Activated CD8-positive, alpha-beta memory T cell treated with anti-CD3 and anti-CD28 coated beads, Interleukin-2, amount 10 ng/mL, durations not matched to agents 7 days and 5 days (primary cell): ENCODE results near the gene CELA1. TPM values are rescaled to one million over a fixed set of nuclear protein-coding genes. Genes with fewer than 3 reads are reported as not detected.
A peak's percentile ranks its signal among the peaks of the same experiment; 100 is the strongest.

Experiments
- ATAC-seq: fragments of 150-1000 bp; cut with Tn5 transposase; one replicate; pipeline ENCODE4 v1.10.0; 2021; ENCODE audit warnings: moderate library complexity
- CTCF ChIA-PET: fragments of 350-600 bp; sonication (Branson Sonifier 250); formaldehyde crosslinking; loops from one replicate; lab custom pipeline; 2021; ENCODE audit warnings: antibody characterized with exemption; lab: Charles Lee
- DNase-seq: peaks from one replicate; pipeline ENCODE4 v3.0.0-alpha.2; 2020
- H3K27ac Mint-ChIP-seq: one replicate; pipeline ENCODE4 v1.8.0; 2021; ENCODE audit warnings: mild to moderate bottlenecking, mixed read lengths
- H3K27me3 Mint-ChIP-seq: one replicate; pipeline ENCODE4 v1.8.0; 2021; ENCODE audit warnings: mixed read lengths
- H3K36me3 Mint-ChIP-seq: one replicate; pipeline ENCODE4 v1.8.0; 2021; ENCODE audit warnings: mild to moderate bottlenecking, mixed read lengths
- H3K4me1 Mint-ChIP-seq: one replicate; pipeline ENCODE4 v1.8.0; 2021; ENCODE audit warnings: mixed read lengths
- H3K4me3 Mint-ChIP-seq: one replicate; pipeline ENCODE4 v1.8.0; 2021; ENCODE audit warnings: mild to moderate bottlenecking, moderate library complexity, mixed read lengths
- H3K9me3 Mint-ChIP-seq: one replicate; pipeline ENCODE4 v1.8.0; 2022; ENCODE audit warnings: low read depth, mixed read lengths
- total RNA-seq, 2 experiments: library from RNA; stranded (reverse); gene quantifications; one replicate each; pipeline ENCODE4 v1.2.3, GENCODE V29; 2021

CELA1 gene
- total RNA-seq, 2 experiments from 2014 or later, result not detected

DNA sequence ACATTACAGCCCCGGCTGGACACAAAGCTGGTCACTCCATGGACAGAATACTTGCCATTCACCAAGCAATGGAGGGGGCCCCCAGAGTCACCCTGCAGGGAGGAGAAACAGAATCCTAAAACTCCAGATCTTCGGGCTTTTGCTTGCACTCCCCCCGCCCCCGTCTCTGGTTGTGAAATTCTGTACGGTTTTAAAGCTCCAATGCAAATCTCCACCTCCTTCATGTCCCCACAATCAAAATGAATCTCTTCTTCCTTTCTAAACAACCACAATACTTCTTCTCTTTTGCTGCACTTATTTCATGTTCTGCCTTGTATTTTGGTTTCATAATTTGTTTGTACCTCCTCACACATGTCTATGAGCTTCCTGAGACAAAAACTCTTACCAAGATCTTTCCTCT lies 16.7 kb downstream of the CELA1 start:
- ATAC-seq (no peak), DNase-seq (no peak)
- CTCF ChIA-PET, result interaction anchor here (1.0 to 4.4 kb wide), 3 partner anchors 9 to 40 kb away, joined by 3 to 49 read pairs (median 3); no protein-coding TSS in a partner anchor
- Mint-ChIP-seq H3K4me1 (peaks cover 53% of the 10 kb centered on the region), H3K4me3 (peak overlapping the region; percentile 32), H3K9me3 (no peaks in the 10 kb centered on the region), H3K27me3 (no peaks in the 10 kb centered on the region), H3K36me3 (peaks cover 6% of the 10 kb centered on the region), H3K27ac (peak overlapping the region; percentile 72)

DNA sequence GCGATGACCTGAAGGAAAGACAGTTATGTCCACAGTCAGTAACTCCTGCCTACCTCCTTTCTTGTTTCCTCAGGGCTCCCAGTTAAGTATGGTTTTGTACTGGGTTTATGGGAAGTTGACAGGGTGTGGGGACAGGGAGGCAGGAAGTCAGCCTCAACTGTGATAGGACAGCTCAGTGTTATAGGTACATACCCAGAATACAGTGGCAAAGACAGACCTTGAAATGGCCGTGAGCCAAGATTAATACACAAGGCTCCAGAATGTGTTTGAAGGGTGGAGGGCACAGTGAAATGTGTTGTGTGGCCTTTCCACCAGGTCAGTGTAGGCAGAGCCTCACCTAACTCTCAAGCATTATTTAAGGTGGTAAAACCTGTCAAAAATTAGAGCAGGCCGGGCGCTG lies 17.9 kb downstream of the CELA1 start:
- CTCF ChIA-PET, result interaction anchor here (3.0 kb wide), 1 partner anchor 13 kb away, joined by 22 read pairs; no protein-coding TSS in a partner anchor
- ATAC-seq, result no peak
- H3K27me3 Mint-ChIP-seq, result no peaks in the 10 kb centered on the region
- H3K4me3 Mint-ChIP-seq, result no peak overlapping the region
- peak overlapping the region; percentile 43 for H3K27ac Mint-ChIP-seq
- peaks cover 7% of the 10 kb centered on the region for H3K36me3 Mint-ChIP-seq
- peaks cover 58% of the 10 kb centered on the region for H3K4me1 Mint-ChIP-seq
- no peaks in the 10 kb centered on the region for H3K9me3 Mint-ChIP-seq
- no peak for DNase-seq

DNA sequence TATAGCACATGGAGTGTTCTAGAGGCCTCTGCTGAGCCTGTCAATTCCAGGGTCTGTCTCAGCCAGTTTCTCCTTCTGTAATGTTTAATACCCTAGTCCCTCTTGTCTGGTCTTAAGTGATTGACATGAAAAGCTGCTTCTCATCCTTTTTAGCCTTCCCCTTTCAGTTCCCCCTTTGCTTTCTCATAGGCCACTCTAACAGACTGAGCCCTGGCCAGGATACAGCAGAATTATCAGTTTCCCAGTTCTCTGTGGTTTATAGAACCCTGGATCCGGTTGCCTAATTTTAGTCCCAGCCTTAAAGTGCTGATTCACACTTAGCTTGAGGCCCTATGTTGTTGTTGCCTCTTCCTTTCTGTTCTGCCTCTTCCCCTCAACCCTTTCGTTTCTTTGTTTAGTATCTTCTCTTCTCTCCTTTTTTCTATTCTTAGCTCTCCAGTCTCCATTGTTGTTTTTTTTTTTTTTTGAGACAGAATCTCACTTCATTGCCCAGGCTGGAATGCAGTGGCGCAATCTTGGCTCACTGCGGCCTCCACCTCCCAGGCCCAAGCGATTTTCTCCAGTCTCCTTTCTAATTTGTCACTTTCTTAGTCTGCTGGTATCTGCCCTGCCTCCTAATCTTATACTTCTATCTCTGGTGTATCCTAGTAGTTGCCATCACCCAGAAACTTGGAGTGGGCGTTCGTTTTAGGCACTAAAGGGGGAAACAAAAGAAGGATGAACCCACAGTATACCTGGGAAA lies 19.6 kb downstream of the CELA1 start:
- no peak for DNase-seq
- Mint-ChIP-seq H3K27ac (peak overlapping the region; percentile 96), H3K9me3 (no peaks in the 10 kb centered on the region), H3K36me3 (peaks cover 23% of the 10 kb centered on the region), H3K4me3 (peak overlapping the region; percentile 29), H3K27me3 (no peaks in the 10 kb centered on the region), H3K4me1 (peaks cover 65% of the 10 kb centered on the region)
- CTCF ChIA-PET, result interaction anchor here (0.6 to 3.0 kb wide), 7 partner anchors 9 to 108 kb away, joined by 3 to 22 read pairs (median 3); partner anchors contain the start of gene POU6F1
- ATAC-seq, result peak; percentile 8

GRCh38 chr12:51324953-51325352 lies 21.5 kb downstream of the CELA1 start:
- no peaks in the 10 kb centered on the region for H3K27me3 Mint-ChIP-seq
- DNase-seq (no peak), ATAC-seq (no peak)
- H3K9me3 Mint-ChIP-seq, result no peaks in the 10 kb centered on the region
- peak overlapping the region; percentile 79 for H3K27ac Mint-ChIP-seq
- H3K4me3 Mint-ChIP-seq, result peak overlapping the region; percentile 21
- H3K36me3 Mint-ChIP-seq, result peaks cover 37% of the 10 kb centered on the region
- CTCF ChIA-PET, result interaction anchor here (1.2 to 1.7 kb wide), 2 partner anchors 17 to 72 kb away, joined by 3 to 12 read pairs; no protein-coding TSS in a partner anchor
- H3K4me1 Mint-ChIP-seq, result peaks cover 75% of the 10 kb centered on the region

DNA sequence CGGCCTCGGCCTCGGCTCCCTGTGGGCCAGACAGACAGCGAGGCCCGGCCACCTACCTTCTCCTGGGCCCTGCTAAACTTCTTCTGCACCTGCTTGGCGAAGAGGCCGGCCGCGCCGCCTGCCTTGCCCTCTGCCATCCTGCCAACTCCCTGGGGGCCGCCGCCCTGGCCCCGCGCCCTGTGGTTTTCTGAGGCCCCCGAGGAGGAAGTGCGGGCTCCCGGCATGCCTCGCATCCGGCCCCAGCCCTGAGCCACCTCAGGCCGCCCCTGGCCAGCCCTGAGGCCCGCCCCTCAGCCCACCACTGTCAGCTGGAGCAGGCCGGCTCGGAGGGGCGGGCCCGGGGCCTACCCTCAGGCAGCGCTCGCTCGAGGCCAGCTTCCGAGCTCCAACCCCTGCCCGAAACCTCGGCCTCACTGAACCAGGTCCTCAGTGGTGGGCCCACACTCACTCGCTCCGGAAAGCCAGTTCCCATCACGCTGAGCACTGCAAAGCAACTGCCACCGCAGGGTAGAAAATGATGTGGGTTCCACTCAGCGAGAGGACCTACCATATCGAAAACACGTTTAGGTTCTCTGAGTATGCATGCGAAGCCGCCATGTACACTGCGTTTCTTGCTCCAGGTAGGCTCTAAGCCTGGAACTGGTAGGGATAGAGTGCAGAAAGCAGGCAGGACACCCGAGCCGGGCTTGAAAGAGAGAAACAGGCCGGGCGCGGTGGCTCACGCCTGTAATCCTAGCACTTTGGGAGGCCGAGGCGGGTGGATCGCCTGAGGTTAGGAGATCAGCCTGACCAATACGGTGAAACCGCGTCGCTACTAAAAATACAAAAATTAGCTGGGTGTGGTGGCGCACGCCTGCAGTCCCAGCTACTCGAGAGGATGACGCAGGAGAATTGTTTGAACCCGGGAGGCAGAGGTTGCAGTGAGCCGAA lies 22.2 kb downstream of the CELA1 start, which contains the start of gene BIN2:
TSS of gene BIN2 (minus strand) at position 209 of the 930 bp plus-strand sequence. CDS start at position 137, 72 bp downstream.
- Mint-ChIP-seq H3K27ac (peak within 1 kb of the TSS; percentile 99), H3K27me3 (no peaks in the 10 kb centered on the region), H3K36me3 (peaks cover 35% of the 10 kb centered on the region), H3K4me3 (peak within 1 kb of the TSS; percentile 95), H3K9me3 (no peaks in the 10 kb centered on the region), H3K4me1 (peaks cover 75% of the 10 kb centered on the region)
- CTCF ChIA-PET, result interaction anchor here (1.1 to 1.7 kb wide), 4 partner anchors 10 to 72 kb away, joined by 3 to 12 read pairs (median 4); partner anchors contain the start of gene SMAGP
- ATAC-seq, result peak; percentile 80
- peak; percentile 92 for DNase-seq

DNA sequence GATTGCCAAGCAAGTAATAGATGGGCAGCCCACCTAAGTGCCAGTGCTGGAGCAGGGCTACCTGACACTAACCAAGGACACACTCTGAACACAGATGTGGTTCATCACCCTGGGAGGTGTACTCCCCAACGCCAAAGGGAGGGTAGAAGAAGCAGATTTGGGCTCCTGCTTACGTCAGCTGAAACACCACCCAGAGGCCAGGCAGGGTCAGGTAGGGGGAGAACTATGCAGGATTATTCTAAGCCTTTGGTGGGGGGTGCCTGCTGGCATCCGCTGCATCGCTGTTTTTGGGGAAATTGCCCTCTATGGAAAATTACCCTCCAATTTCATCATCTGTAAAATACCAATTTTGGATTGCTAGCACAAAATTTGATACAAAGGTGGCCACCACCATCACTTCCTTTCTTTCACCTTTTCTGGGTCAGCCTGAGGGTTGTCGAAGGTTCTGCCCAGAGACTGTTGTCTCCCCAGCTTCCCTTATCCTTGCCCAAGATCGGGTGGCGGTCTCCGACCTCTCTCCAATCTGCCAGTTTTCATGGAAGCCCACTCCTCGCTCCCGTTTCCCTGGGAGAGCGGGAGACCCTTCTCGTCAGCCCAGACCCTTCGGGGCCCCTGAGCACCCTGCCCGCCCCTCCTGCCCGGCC lies 23.0 kb downstream of the CELA1 start:
- H3K4me3 Mint-ChIP-seq, result peak overlapping the region; percentile 95
- H3K9me3 Mint-ChIP-seq, result no peaks in the 10 kb centered on the region
- CTCF ChIA-PET, result interaction anchor here (1.1 to 5.9 kb wide), 4 partner anchors 9 to 53 kb away, joined by 3 to 44 read pairs (median 8); partner anchors contain the start of gene SMAGP
- peaks cover 76% of the 10 kb centered on the region for H3K4me1 Mint-ChIP-seq
- peak; percentile 80 for DNase-seq
- no peaks in the 10 kb centered on the region for H3K27me3 Mint-ChIP-seq
- H3K27ac Mint-ChIP-seq, result peak overlapping the region; percentile 99
- peak; percentile 45 for ATAC-seq
- H3K36me3 Mint-ChIP-seq, result peaks cover 40% of the 10 kb centered on the region

- H3K27ac Mint-ChIP-seq, result peak overlapping the region; percentile 99
These were observed 24.0 kb downstream of the CELA1 start for GRCh38 chr12:51322452-51322851.

DNA sequence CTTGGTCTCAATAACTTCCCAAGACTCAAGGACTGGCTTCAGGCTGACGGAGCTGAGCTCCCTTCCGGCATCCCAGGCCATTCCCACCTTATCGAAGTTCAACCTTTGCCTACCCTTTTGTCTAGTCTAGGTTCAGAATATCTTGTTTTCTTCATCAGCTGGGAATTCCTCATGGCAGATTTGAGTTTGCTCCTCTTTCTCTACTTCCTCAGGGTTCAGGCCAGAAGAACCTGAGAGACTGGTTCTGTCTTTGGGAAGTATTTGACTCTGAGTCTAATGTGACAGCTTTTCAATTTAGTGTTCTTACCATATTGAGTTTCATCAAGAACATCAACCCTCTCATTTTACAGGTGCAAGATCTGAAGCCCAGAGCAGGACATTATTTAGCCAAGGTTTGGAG lies 24.6 kb downstream of the CELA1 start:
- H3K27me3 Mint-ChIP-seq, result no peaks in the 10 kb centered on the region
- no peaks in the 10 kb centered on the region for H3K9me3 Mint-ChIP-seq
- peaks cover 73% of the 10 kb centered on the region for H3K4me1 Mint-ChIP-seq
- peak overlapping the region; percentile 95 for H3K4me3 Mint-ChIP-seq
- no peak for DNase-seq
- ATAC-seq, result no peak
- peak overlapping the region; percentile 91 for H3K27ac Mint-ChIP-seq
- CTCF ChIA-PET, result interaction anchor here (0.9 to 5.9 kb wide), 2 partner anchors 20 to 53 kb away, joined by 4 to 44 read pairs; no protein-coding TSS in a partner anchor
- H3K36me3 Mint-ChIP-seq, result peaks cover 49% of the 10 kb centered on the region

More at GRCh38 chr12:51322452-51322851, 24.0 kb downstream of the CELA1 start:
- H3K9me3 Mint-ChIP-seq, result no peaks in the 10 kb centered on the region
- CTCF ChIA-PET, result interaction anchor here (1.6 to 5.9 kb wide), 2 partner anchors 20 to 52 kb away, joined by 5 to 44 read pairs; partner anchors contain the start of gene SMAGP
- peaks cover 75% of the 10 kb centered on the region for H3K4me1 Mint-ChIP-seq
- no peaks in the 10 kb centered on the region for H3K27me3 Mint-ChIP-seq
- peaks cover 47% of the 10 kb centered on the region for H3K36me3 Mint-ChIP-seq
- ATAC-seq, result no peak
- peak overlapping the region; percentile 95 for H3K4me3 Mint-ChIP-seq
- DNase-seq, result peak; percentile 51

DNA sequence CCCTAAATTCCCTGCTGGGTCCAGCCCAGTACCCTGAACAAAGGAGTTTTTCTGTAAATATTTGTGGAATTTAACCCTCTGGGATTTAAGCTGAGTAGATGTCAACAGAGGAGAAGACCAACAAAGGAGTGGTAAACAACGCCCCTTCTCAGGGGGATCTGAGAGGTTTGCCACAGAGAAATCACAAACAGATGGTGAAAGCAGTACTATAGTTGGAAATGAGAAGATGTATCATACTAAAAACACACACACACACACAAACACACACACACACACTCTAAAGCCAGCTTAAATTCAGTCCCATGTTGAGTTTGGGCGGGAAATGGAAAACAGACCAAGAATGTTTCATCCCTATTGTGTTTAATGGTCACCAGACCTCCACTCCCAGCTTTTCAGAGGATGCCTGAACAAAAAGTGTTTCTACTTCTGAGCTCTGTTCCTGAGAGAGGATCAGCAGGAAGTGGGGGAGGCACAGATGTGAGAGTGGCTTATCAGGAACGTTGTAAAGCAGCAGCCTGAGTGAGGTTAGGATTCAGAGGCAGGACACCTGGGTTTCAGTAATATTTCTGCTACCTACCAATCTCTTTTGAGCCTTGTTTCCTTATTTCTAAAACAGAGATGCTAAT lies 25.7 kb downstream of the CELA1 start:
- H3K4me3 Mint-ChIP-seq, result peak overlapping the region; percentile 95
- CTCF ChIA-PET, result interaction anchor here (1.0 to 5.9 kb wide), 5 partner anchors 9 to 52 kb away, joined by 3 to 44 read pairs (median 3); no protein-coding TSS in a partner anchor
- ATAC-seq (no peak), DNase-seq (no peak)
- no peaks in the 10 kb centered on the region for H3K27me3 Mint-ChIP-seq
- peaks cover 67% of the 10 kb centered on the region for H3K4me1 Mint-ChIP-seq
- H3K9me3 Mint-ChIP-seq, result no peaks in the 10 kb centered on the region
- peaks cover 52% of the 10 kb centered on the region for H3K36me3 Mint-ChIP-seq
- peak overlapping the region; percentile 91 for H3K27ac Mint-ChIP-seq

GRCh38 chr12:51320311-51320694 lies 26.2 kb downstream of the CELA1 start:
- Mint-ChIP-seq H3K27me3 (no peaks in the 10 kb centered on the region), H3K27ac (peak overlapping the region; percentile 91), H3K4me3 (peak overlapping the region; percentile 18), H3K9me3 (no peaks in the 10 kb centered on the region), H3K36me3 (peaks cover 56% of the 10 kb centered on the region), H3K4me1 (peaks cover 69% of the 10 kb centered on the region)
- DNase-seq (no peak), ATAC-seq (no peak)
- CTCF ChIA-PET, result interaction anchor here (1.0 to 5.9 kb wide), 6 partner anchors 10 to 51 kb away, joined by 3 to 44 read pairs (median 3); no protein-coding TSS in a partner anchor

GRCh38 chr12:51318846-51319599 lies 27.5 kb downstream of the CELA1 start:
- Mint-ChIP-seq H3K9me3 (no peaks in the 10 kb centered on the region), H3K27ac (peak overlapping the region; percentile 91), H3K4me1 (peaks cover 60% of the 10 kb centered on the region), H3K4me3 (peak overlapping the region; percentile 52), H3K27me3 (no peaks in the 10 kb centered on the region), H3K36me3 (peaks cover 62% of the 10 kb centered on the region)
- CTCF ChIA-PET, result interaction anchor here (0.6 to 5.9 kb wide), 8 partner anchors 8 to 336 kb away, joined by 3 to 44 read pairs (median 4); partner anchors contain the start of gene LETMD1
- ATAC-seq, result peak; percentile 71
- peak; percentile 73 for DNase-seq
